GM23338 (cell line): ENCODE measurements around the gene GRIN1. TPM values are rescaled to one million over a fixed set of nuclear protein-coding genes. Genes with fewer than 3 reads are reported as not detected.

ENCODE experiments used
- ATAC-seq: fragments of 200-7000 bp; cut with Tn5 transposase; 3 replicates; pipeline ENCODE4 v1.9.1; 2020
- DNase-seq: peaks from one replicate; pipeline ENCODE4 v3.0.0-alpha.2; 2015; ENCODE audit warnings: low spot score
- H2AFZ ChIP-seq: fragments of 200-600 bp; sonication (generic); 2 replicates; pipeline ENCODE4 v1.8.0; 2016; ENCODE audit warnings: antibody characterized with exemption, mild to moderate bottlenecking, moderate library complexity
- H3F3A ChIP-seq: fragments of 200-600 bp; sonication (generic); replicated peaks from 2 replicates; pipeline ENCODE4 v1.8.0; 2017; ENCODE audit warnings: antibody characterized with exemption, mixed run types, low read depth
- H3K27ac ChIP-seq: fragments of 200-600 bp; sonication (generic); 2 replicates; pipeline ENCODE4 v1.6.1; 2016; ENCODE audit warnings: low read depth
- H3K27me3 ChIP-seq: fragments of 200-600 bp; sonication (generic); 2 replicates; pipeline ENCODE4 v1.8.0; 2016; ENCODE audit warnings: mild to moderate bottlenecking, mixed run types, moderate library complexity; ENCODE audit not compliant: insufficient read depth
- H3K36me3 ChIP-seq: fragments of 200-600 bp; sonication (generic); 2 replicates; pipeline ENCODE4 v1.8.0; 2016; ENCODE audit warnings: mild to moderate bottlenecking; ENCODE audit not compliant: insufficient read depth
- H3K4me1 ChIP-seq: fragments of 200-600 bp; sonication (generic); 2 replicates; pipeline ENCODE4 v1.8.0; 2016; ENCODE audit warnings: mild to moderate bottlenecking, moderate library complexity; ENCODE audit not compliant: insufficient read depth
- H3K4me2 ChIP-seq: fragments of 200-600 bp; sonication (generic); 2 replicates; pipeline ENCODE4 v1.7.1; 2017; ENCODE audit warnings: mixed run types
- H3K4me3 ChIP-seq: fragments of 200-600 bp; sonication (generic); 2 replicates; pipeline ENCODE4 v1.6.1; 2016; ENCODE audit warnings: mixed run types
- H3K79me2 ChIP-seq: fragments of 200-600 bp; sonication (generic); replicated peaks from 2 replicates; pipeline ENCODE4 v1.8.0; 2017; ENCODE audit warnings: mild to moderate bottlenecking; ENCODE audit not compliant: insufficient read depth
- H3K9me2 ChIP-seq: fragments of 200-600 bp; sonication (generic); 2 replicates; pipeline ENCODE4 v1.8.0; 2017; ENCODE audit not compliant: insufficient read depth
- H4K20me1 ChIP-seq: fragments of 200-600 bp; sonication (generic); replicated peaks from 2 replicates; pipeline ENCODE4 v1.8.0; 2017; ENCODE audit warnings: mild to moderate bottlenecking; ENCODE audit not compliant: insufficient read depth
- H3K27ac Mint-ChIP-seq: 2 replicates; pipeline ENCODE4 v1.8.0; 2020; ENCODE audit warnings: inconsistent platforms, mild to moderate bottlenecking, moderate library complexity, mixed read lengths
- H3K27me3 Mint-ChIP-seq: 3 replicates; pipeline ENCODE4 v1.8.0; 2022; ENCODE audit warnings: low read depth, mild to moderate bottlenecking, moderate library complexity, mixed read lengths, inconsistent platforms; ENCODE audit not compliant: insufficient read depth, poor library complexity
- H3K36me3 Mint-ChIP-seq: 3 replicates; pipeline ENCODE4 v1.8.0; 2021; ENCODE audit warnings: low read depth, mild to moderate bottlenecking, inconsistent platforms, moderate library complexity, mixed read lengths
- H3K4me1 Mint-ChIP-seq: 3 replicates; pipeline ENCODE4 v1.8.0; 2020; ENCODE audit warnings: mild to moderate bottlenecking, inconsistent platforms, mixed read lengths
- H3K4me3 Mint-ChIP-seq: 3 replicates; pipeline ENCODE4 v1.8.0; 2021; ENCODE audit warnings: moderate library complexity, mild to moderate bottlenecking, inconsistent platforms, mixed read lengths
- H3K9me3 Mint-ChIP-seq: 3 replicates; pipeline ENCODE4 v1.8.0; 2020; ENCODE audit warnings: moderate library complexity, mild to moderate bottlenecking, inconsistent platforms, mixed read lengths
- ETS1 ChIP-seq: IDR thresholded peaks from 2 replicates; pipeline ENCODE4 v1.6.1; 2016; ENCODE audit warnings: antibody characterized with exemption
- POLR2AphosphoS5 ChIP-seq: IDR thresholded peaks from 2 replicates; pipeline ENCODE4 v1.6.1; 2016; ENCODE audit warnings: antibody characterized with exemption, low read depth
- ZNF462 ChIP-seq: fragments of 250-450 bp; sonication (Bioruptor Pico); IDR thresholded peaks from 2 replicates; pipeline ENCODE4 v1.5.0; 2020; ENCODE audit warnings: mild to moderate bottlenecking, moderate library complexity
- polyA plus RNA-seq: library from polyadenylated mRNA; unstranded; fragments of >200 nt; fragmentation: Nextera tagmentation; extraction: Ambion mirVana; gene quantifications from 2 replicates; pipeline ENCODE4 v1.2.1, GENCODE V29; 2016
- total RNA-seq: library from RNA; depleted of rRNA; stranded (reverse); fragments of >200 nt; shearing (Covaris generic); gene quantifications from 2 replicates; pipeline ENCODE4 v1.2.3, GENCODE V29; 2014
- TF ChIP-seq, protein P1 (sequence below), 2 experiments: fragments of 200-600 bp in 1 of 2; sonication (generic) in 1 of 2; conservative IDR thresholded peaks; 2 replicates each; pipeline versions ENCODE4 v1.5.1 to v1.6.1; 2016 to 2017; ENCODE audit warnings: antibody characterized with exemption in 2 of 2, low read depth in 2 of 2, mild to moderate bottlenecking in 2 of 2, moderate library complexity in 1 of 2

GRIN1 gene
- total and polyA plus RNA-seq, 2 experiments from 2014 or later = 2.7 to 5.5 TPM

GRCh38 chr9:137212520-137212919 lies 73.6 kb downstream of the GRIN1 start (continued):
- no peak for TF ChIP-seq ZNF462 (CRISPR knock-in tag)
- TF ChIP-seq ETS1 = no peak

DNA sequence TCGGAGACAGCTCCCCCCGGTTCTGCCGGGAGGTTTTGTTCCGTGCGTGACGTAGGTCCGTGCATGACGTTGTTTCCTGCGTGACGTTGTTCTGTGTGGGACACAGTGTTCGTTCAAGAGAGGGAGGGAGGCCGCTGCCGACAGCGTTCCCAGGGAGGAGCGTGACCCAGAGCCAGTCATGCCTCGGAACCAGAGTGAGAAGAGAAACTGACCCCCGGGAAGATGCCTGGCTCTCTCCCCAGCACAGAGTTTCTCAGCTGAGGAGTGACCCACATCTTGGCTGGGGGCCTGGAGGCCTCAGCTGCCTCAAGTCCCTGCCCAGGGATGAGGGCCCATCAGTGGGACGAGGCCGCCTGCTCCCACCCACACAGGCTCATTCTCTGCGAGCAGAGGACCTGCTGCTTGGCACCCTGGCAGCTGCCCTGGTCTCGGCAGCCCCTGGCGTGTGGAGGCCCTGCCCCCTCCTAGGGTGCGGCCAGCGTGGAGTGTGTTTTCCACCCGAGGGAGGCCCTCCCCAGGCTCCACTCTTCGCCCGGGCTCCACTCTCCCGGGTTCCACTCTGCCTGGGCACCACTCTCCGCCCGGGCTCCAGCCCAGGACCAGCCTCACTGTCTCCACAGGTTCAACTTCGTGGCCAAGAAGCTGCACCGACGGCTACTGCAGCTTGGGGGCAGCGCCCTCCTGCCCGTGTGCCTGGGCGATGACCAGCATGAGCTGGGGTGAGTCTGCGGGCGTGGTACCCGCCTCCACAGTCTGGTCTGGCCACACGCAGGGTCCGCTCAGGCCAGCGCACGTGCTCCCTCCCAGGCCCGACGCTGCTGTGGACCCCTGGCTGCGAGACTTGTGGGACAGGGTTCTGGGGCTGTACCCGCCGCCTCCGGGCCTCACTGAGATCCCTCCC lies 74.5 kb downstream of the GRIN1 start:
- no peaks in the 10 kb centered on the region for H3K36me3 ChIP-seq

More for the DNA sequence above, 74.5 kb downstream of the GRIN1 start:
- H3K4me2 ChIP-seq = no peak overlapping the region
- H3K27me3 ChIP-seq = no peaks in the 10 kb centered on the region
- H3F3A ChIP-seq = 0 out of 2 replicates have a peak, but pooled peaks cover 3% of the 10 kb centered on the region
- H3K79me2 ChIP-seq = no peaks in the 10 kb centered on the region
- peaks cover 5% of the 10 kb centered on the region; the same call in 2 of the 3 replicates for H3K4me1 Mint-ChIP-seq
- H3K4me3 Mint-ChIP-seq = no peak overlapping the region; the same call in 2 of the 3 replicates
- H3K4me3 ChIP-seq = no peak overlapping the region
- H3K27ac ChIP-seq = no peak overlapping the region
- H3K4me1 ChIP-seq = no peaks in the 10 kb centered on the region
- no peaks in the 10 kb centered on the region for H3K9me2 ChIP-seq
- DNase-seq (no peak), ATAC-seq (peak; percentile 5; the same call in 1 of the 3 replicates)
- H4K20me1 ChIP-seq = no peaks in the 10 kb centered on the region; the same call in 1 of the 2 replicates
- H3K27ac Mint-ChIP-seq = no peak overlapping the region
- TF ChIP-seq POLR2AphosphoS5 (no peak), ETS1 (no peak)
- TF ChIP-seq, protein P1, sequence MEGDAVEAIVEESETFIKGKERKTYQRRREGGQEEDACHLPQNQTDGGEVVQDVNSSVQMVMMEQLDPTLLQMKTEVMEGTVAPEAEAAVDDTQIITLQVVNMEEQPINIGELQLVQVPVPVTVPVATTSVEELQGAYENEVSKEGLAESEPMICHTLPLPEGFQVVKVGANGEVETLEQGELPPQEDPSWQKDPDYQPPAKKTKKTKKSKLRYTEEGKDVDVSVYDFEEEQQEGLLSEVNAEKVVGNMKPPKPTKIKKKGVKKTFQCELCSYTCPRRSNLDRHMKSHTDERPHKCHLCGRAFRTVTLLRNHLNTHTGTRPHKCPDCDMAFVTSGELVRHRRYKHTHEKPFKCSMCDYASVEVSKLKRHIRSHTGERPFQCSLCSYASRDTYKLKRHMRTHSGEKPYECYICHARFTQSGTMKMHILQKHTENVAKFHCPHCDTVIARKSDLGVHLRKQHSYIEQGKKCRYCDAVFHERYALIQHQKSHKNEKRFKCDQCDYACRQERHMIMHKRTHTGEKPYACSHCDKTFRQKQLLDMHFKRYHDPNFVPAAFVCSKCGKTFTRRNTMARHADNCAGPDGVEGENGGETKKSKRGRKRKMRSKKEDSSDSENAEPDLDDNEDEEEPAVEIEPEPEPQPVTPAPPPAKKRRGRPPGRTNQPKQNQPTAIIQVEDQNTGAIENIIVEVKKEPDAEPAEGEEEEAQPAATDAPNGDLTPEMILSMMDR (conservative IDR thresholded peaks at IDR 0.05; ENCODE audit: low read depth in 2 of 2) = peak in 1 of 2 experiments; percentile 59; a peak in 3 of 4 replicates
- H3K9me3 Mint-ChIP-seq = no peaks in the 10 kb centered on the region; the same call in 2 of the 3 replicates
- H3K36me3 Mint-ChIP-seq = peaks cover 16% of the 10 kb centered on the region
- H2AFZ ChIP-seq = no peak overlapping the region
- H3K27me3 Mint-ChIP-seq = peaks cover 2% of the 10 kb centered on the region
